ENCODE measurements around the gene IGFBP2.

GRCh38 chr2:216701544-216701943 is 68.3 kb downstream of the IGFBP2 start:
- TF ChIP-seq EZH2phosphoT487 (conservative IDR thresholded peaks at IDR 0.05; ENCODE audit: low read length) (no peak), CTCF (IDR thresholded peaks at IDR 0.05; ENCODE audit: insufficient read depth, low read length, poor library complexity, severe bottlenecking) (no peak)
